Mesothelial cell of epicardium (in vitro differentiated cells): ENCODE measurements around the gene E2F4. TPM values are rescaled to one million over a fixed set of nuclear protein-coding genes. Genes with fewer than 3 reads are reported as not detected.

Experiments used
- DNase-seq, 2 experiments: peaks; one replicate each; pipeline ENCODE4 v3.0.0; 2021; ENCODE audit warnings: low spot score in 2 of 2; ENCODE audit not compliant: unreplicated experiment in 2 of 2
- H3K27ac Mint-ChIP-seq: 2 replicates; pipeline ENCODE4 v1.8.0; 2021; ENCODE audit warnings: mixed read lengths
- H3K27me3 Mint-ChIP-seq: 2 replicates; pipeline ENCODE4 v1.8.0; 2021; ENCODE audit warnings: low read depth, mixed read lengths
- H3K36me3 Mint-ChIP-seq: 2 replicates; pipeline ENCODE4 v1.8.0; 2021; ENCODE audit warnings: mixed read lengths
- H3K4me1 Mint-ChIP-seq: 2 replicates; pipeline ENCODE4 v1.8.0; 2021; ENCODE audit warnings: mixed read lengths
- H3K4me3 Mint-ChIP-seq: 2 replicates; pipeline ENCODE4 v1.8.0; 2021; ENCODE audit warnings: mild to moderate bottlenecking, moderate library complexity, mixed read lengths
- H3K9me3 Mint-ChIP-seq: 2 replicates; pipeline ENCODE4 v1.8.0; 2021; ENCODE audit warnings: mixed read lengths
- total RNA-seq: library from RNA; stranded (reverse); gene quantifications from 3 replicates; pipeline ENCODE4 v1.2.1, GENCODE V29; 2021
- TF ChIP-seq, protein P1 (sequence below): fragments of 200-600 bp; sonication (generic); IDR thresholded peaks from one replicate; pipeline ENCODE4 v1.5.0; 2021; ENCODE audit warnings: antibody characterized with exemption; ENCODE audit not compliant: unreplicated experiment

The E2F4 gene
- total RNA-seq, 1 donor from 2014 or later, result 80.2 TPM

GRCh38 chr16:67188323-67188722 is 3.6 kb upstream of the E2F4 start:
- DNase-seq, result no peak
- Mint-ChIP-seq H3K36me3 (no peaks in the 10 kb centered on the region), H3K4me3 (no peak overlapping the region), H3K4me1 (peaks cover 28% of the 10 kb centered on the region), H3K27me3 (peaks cover 13% of the 10 kb centered on the region), H3K27ac (no peak overlapping the region), H3K9me3 (no peaks in the 10 kb centered on the region)
- TF ChIP-seq, protein P1, sequence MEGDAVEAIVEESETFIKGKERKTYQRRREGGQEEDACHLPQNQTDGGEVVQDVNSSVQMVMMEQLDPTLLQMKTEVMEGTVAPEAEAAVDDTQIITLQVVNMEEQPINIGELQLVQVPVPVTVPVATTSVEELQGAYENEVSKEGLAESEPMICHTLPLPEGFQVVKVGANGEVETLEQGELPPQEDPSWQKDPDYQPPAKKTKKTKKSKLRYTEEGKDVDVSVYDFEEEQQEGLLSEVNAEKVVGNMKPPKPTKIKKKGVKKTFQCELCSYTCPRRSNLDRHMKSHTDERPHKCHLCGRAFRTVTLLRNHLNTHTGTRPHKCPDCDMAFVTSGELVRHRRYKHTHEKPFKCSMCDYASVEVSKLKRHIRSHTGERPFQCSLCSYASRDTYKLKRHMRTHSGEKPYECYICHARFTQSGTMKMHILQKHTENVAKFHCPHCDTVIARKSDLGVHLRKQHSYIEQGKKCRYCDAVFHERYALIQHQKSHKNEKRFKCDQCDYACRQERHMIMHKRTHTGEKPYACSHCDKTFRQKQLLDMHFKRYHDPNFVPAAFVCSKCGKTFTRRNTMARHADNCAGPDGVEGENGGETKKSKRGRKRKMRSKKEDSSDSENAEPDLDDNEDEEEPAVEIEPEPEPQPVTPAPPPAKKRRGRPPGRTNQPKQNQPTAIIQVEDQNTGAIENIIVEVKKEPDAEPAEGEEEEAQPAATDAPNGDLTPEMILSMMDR, result no peak

- DNase-seq, result no peak
- TF ChIP-seq, protein P1, result no peak
- no peak overlapping the region for H3K4me3 Mint-ChIP-seq
- H3K4me1 Mint-ChIP-seq, result peaks cover 32% of the 10 kb centered on the region
- peaks cover 13% of the 10 kb centered on the region for H3K27me3 Mint-ChIP-seq
- H3K27ac Mint-ChIP-seq, result no peak overlapping the region
- H3K9me3 Mint-ChIP-seq, result no peaks in the 10 kb centered on the region
- H3K36me3 Mint-ChIP-seq, result no peaks in the 10 kb centered on the region
Measured at GRCh38 chr16:67188798-67189197, 3.2 kb upstream of the E2F4 start.

- TF ChIP-seq, protein P1, result no peak
- no peak within 1 kb of the TSS for H3K4me3 Mint-ChIP-seq
- peaks cover 9% of the 10 kb centered on the region for H3K27me3 Mint-ChIP-seq
- no peak within 1 kb of the TSS for H3K27ac Mint-ChIP-seq
- no peaks in the 10 kb centered on the region for H3K9me3 Mint-ChIP-seq
- peaks cover 29% of the 10 kb centered on the region for H3K4me1 Mint-ChIP-seq
- no peak for DNase-seq
- peaks cover 2% of the 10 kb centered on the region for H3K36me3 Mint-ChIP-seq
Measured at GRCh38 chr16:67190041-67190440, 1.9 kb upstream of the E2F4 start, which contains the start of gene EXOC3L1. EXOC3L1 (minus strand) TSS chr16:67190136; CDS start chr16:67189676, 460 bp downstream.

DNA sequence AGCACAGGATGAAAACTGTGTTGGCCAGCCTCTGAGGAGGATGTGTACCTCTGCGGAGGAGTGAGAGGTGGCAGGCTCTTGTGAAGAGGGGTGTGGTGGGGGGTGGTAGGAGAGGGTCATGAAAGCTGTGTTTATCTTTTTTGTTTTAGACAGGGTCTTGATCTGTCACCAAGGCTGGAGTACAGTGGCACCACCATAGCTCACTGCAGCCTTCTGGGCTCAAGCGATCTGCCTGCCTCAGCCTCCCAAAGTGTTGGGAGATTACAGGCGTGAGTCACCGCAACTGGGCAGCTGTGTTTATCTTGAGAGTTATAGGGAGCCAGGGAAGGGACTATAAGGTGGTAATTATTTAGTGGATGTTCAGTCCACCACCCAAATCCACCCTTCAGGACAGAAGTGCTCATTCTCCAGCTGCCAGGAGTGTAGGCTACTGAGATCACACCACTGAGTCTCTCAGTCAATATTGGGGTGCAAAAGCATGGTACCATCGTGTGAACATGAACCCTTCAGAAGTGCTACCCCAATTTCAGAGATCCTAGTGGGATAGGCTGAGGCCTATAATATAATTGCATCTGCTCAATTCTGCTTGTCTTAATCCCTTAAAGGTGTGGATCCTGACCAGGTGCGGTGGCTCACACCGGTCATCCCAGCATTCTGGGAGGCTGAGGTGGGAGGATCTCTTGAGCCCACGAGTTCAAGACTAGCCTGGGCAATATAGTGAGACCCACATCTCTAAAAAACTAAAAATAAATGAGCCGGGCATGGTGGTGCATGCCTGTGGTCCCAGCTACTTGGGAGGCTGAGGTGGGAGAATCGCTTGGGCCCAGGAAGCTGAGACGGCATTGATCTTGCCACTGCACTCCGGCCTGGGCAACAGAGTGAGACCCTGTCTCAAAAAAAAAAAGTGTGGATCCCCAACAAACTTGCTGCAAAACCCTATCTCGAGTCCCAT is 1.2 kb upstream of the E2F4 start:
- no peaks in the 10 kb centered on the region for H3K9me3 Mint-ChIP-seq
- no peak overlapping the region for H3K4me3 Mint-ChIP-seq
- peaks cover 3% of the 10 kb centered on the region for H3K27me3 Mint-ChIP-seq
- H3K27ac Mint-ChIP-seq, result no peak overlapping the region
- TF ChIP-seq, protein P1, result no peak
- peaks cover 23% of the 10 kb centered on the region for H3K4me1 Mint-ChIP-seq
- DNase-seq, result no peak
- H3K36me3 Mint-ChIP-seq, result peaks cover 5% of the 10 kb centered on the region

GRCh38 chr16:67191411-67191994 is 452 bp upstream of the E2F4 start:
- H3K27ac Mint-ChIP-seq, result peak overlapping the region; percentile 60
- peaks cover 21% of the 10 kb centered on the region for H3K4me1 Mint-ChIP-seq
- DNase-seq, result no peak
- peaks cover 2% of the 10 kb centered on the region for H3K27me3 Mint-ChIP-seq
- H3K36me3 Mint-ChIP-seq, result peaks cover 11% of the 10 kb centered on the region
- peak overlapping the region; percentile 84 for H3K4me3 Mint-ChIP-seq
- TF ChIP-seq, protein P1, result no peak
- H3K9me3 Mint-ChIP-seq, result no peaks in the 10 kb centered on the region
